Kidney (tissue), 14 donors: ENCODE data around the gene REV1. TPM values are rescaled to one million over a fixed set of nuclear protein-coding genes. Genes with fewer than 3 reads are reported as not detected.

ENCODE experiments used
- DNase-seq, 5 donors: peaks; one replicate each; pipeline ENCODE4 v3.0.0-alpha.2; 2013 to 2020
- FAIRE-seq: peaks from 2 replicates; lab custom pipeline; 2012; peaks lifted over from hg19 to GRCh38; lab: Jason Lieb, UNC
- H3K27ac ChIP-seq, 2 donors: one replicate each; pipeline ENCODE4 v1.7.0; 2013; ENCODE audit warnings: low read depth in 2 of 2, low read length in 2 of 2, inconsistent platforms in 1 of 2
- H3K27me3 ChIP-seq: one replicate; pipeline ENCODE4 v1.7.1; 2013; ENCODE audit warnings: low read length, inconsistent platforms; ENCODE audit not compliant: control insufficient read depth, insufficient read depth
- H3K36me3 ChIP-seq, 3 donors: one replicate each; pipeline versions ENCODE4 v1.7.0 to v1.7.1; 2013; ENCODE audit warnings: low read length in 3 of 3, control low read depth in 1 of 3, inconsistent platforms in 1 of 3; ENCODE audit not compliant: insufficient read depth in 3 of 3, control insufficient read depth in 2 of 3
- H3K4me1 ChIP-seq, 3 donors: one replicate each; pipeline versions ENCODE4 v1.7.0 to v1.7.1; 2013; ENCODE audit warnings: low read length in 3 of 3, inconsistent platforms in 1 of 3, low read depth in 1 of 3; ENCODE audit not compliant: control insufficient read depth in 2 of 3, insufficient read depth in 2 of 3
- H3K4me3 ChIP-seq, 3 donors: one replicate each; pipeline versions ENCODE4 v1.7.0 to v1.8.1; 2013; ENCODE audit warnings: low read length in 3 of 3, control low read depth in 1 of 3, inconsistent platforms in 1 of 3
- H3K9ac ChIP-seq, 3 donors: one replicate each; pipeline versions ENCODE4 v1.7.0 to v1.7.1; 2013; ENCODE audit warnings: low read length in 3 of 3, control low read depth in 1 of 3, inconsistent platforms in 1 of 3
- H3K9me3 ChIP-seq, 3 donors: one replicate each; pipeline versions ENCODE4 v1.7.0 to v1.7.1; 2013; ENCODE audit warnings: low read length in 3 of 3, control low read depth in 1 of 3, inconsistent platforms in 1 of 3; ENCODE audit not compliant: control insufficient read depth in 2 of 3, insufficient read depth in 1 of 3
- intact Hi-C: fragments of 100-400 bp; cut with DNase I; formaldehyde crosslinking; loops from one replicate; pipeline ENCODE4 v1.11.1; 2022
- polyA plus RNA-seq: library from polyadenylated mRNA; stranded (reverse); fragments of 350-450 nt; fragmentation: Illumina TruSeq; extraction: RNeasy Lipid Tissue Mini Kit (QIAGEN cat#74804); gene quantifications from one replicate; pipeline ENCODE4 v1.2.3, GENCODE V29; 2014; ENCODE audit warnings: low read depth, low replicate concordance; ENCODE audit not compliant: insufficient read depth
- total RNA-seq: library from RNA; stranded (reverse); fragmentation: NEBNext Ultra II Directional; extraction: Animal tissue kit (Norgen Biotek cat#: 25700); gene quantifications from one replicate; pipeline ENCODE4 v1.2.1, GENCODE V29; 2021
- TF ChIP-seq, protein P1 (sequence below): IDR thresholded peaks from 3 replicates; pipeline ENCODE4 v1.5.1; 2012; ENCODE audit warnings: mild to moderate bottlenecking, moderate library complexity, borderline replicate concordance; ENCODE audit not compliant: insufficient read depth; ENCODE audit errors: extremely low read depth
- donor health status: control.
- donor health status: control.
- donor health status: control.
- donor health status: control.
- donor health status: control.
- donor health status: DM: yes; HTN: yes; CAD: no.
- donor health status: Normal renal cell carcinoma (clear cell type).

The REV1 gene
- total and polyA plus RNA-seq, 2 donors from 2014 or later = 16.9 to 41.3 TPM

DNA sequence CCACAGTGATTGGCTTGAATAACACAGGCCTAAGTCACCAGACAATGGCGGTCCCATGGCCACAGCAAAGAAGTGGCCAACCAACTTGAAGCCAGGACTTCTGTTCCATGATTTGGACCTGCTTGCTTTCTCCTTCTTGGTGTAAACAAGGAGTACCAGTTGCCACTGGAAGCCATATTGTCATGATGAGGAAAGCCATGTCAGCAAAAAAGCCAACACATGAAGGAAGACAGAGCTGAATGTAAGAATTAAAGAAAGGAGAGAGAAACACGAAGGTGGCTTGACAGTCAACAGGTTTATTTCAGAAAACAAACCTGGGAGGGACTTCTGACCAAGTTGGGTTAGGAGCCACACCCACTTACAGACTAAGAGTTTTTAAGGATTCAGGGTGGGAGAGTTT lies 32.3 kb upstream of the REV1 start:
- Histone ChIP-seq H3K27me3 (no peaks in the 10 kb centered on the region), H3K4me1 (no peaks in the 10 kb centered on the region), H3K4me3 (no peak overlapping the region), H3K9ac (no peak overlapping the region), H3K9me3 (no peaks in the 10 kb centered on the region), H3K36me3 (no peaks in the 10 kb centered on the region), H3K27ac (no peak overlapping the region)
- intact Hi-C loops = no loop called here
- TF ChIP-seq, protein P1, sequence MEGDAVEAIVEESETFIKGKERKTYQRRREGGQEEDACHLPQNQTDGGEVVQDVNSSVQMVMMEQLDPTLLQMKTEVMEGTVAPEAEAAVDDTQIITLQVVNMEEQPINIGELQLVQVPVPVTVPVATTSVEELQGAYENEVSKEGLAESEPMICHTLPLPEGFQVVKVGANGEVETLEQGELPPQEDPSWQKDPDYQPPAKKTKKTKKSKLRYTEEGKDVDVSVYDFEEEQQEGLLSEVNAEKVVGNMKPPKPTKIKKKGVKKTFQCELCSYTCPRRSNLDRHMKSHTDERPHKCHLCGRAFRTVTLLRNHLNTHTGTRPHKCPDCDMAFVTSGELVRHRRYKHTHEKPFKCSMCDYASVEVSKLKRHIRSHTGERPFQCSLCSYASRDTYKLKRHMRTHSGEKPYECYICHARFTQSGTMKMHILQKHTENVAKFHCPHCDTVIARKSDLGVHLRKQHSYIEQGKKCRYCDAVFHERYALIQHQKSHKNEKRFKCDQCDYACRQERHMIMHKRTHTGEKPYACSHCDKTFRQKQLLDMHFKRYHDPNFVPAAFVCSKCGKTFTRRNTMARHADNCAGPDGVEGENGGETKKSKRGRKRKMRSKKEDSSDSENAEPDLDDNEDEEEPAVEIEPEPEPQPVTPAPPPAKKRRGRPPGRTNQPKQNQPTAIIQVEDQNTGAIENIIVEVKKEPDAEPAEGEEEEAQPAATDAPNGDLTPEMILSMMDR = no peak
- no peak for FAIRE-seq
- DNase-seq = no peak

DNA sequence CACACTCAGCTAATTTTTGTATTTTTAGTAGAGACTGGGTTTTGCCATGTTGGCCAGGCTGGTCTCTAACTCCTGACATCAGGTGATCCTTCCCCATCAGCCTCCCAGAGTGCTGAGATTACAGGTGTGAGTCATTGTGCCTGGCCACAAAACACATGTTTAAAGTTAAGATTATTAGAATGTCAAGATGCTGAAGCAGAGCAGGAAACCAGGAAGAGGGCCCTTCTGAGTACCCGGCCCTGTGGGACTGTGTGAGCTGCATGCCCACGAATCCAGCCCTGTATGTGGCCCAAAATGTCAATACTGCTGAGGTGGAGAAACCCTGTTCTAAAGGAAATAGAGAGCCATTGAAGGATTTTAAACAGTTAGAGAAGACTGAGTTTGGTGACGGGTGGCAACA lies 31.0 kb upstream of the REV1 start:
- Histone ChIP-seq H3K9me3 (no peaks in the 10 kb centered on the region), H3K27me3 (no peaks in the 10 kb centered on the region), H3K36me3 (no peaks in the 10 kb centered on the region), H3K9ac (no peak overlapping the region), H3K27ac (no peak overlapping the region), H3K4me3 (no peak overlapping the region), H3K4me1 (no peaks in the 10 kb centered on the region)
- intact Hi-C loops = no loop called here
- no peak for DNase-seq
- TF ChIP-seq, protein P1 = no peak
- FAIRE-seq = no peak

DNA sequence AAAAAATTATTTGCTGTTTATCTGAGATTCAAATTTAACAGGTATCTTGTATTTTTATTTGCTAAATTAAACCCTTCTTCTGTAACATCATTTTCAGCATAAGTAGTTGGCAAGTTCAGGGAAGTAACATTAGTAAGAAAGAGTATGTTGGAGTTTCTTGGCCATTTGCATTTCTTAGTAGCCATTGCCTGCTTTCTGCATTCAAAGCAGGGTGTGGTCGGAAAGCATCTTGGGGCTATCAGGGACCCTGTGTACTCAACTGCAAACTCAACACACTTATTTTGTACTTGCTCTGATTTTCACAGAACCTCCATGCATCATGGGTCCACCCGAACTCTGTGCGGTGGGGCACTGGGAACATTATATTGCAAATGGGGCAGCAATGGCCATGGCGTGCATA lies 30.4 kb upstream of the REV1 start:
- no peaks in the 10 kb centered on the region for H3K9me3 ChIP-seq
- intact Hi-C loops = no loop called here
- H3K4me1 ChIP-seq = no peaks in the 10 kb centered on the region
- no peak overlapping the region for H3K27ac ChIP-seq
- DNase-seq = no peak
- FAIRE-seq = no peak
- H3K4me3 ChIP-seq = no peak overlapping the region
- no peaks in the 10 kb centered on the region for H3K36me3 ChIP-seq
- H3K27me3 ChIP-seq = no peaks in the 10 kb centered on the region
- H3K9ac ChIP-seq = no peak overlapping the region
- TF ChIP-seq, protein P1 = no peak

DNA sequence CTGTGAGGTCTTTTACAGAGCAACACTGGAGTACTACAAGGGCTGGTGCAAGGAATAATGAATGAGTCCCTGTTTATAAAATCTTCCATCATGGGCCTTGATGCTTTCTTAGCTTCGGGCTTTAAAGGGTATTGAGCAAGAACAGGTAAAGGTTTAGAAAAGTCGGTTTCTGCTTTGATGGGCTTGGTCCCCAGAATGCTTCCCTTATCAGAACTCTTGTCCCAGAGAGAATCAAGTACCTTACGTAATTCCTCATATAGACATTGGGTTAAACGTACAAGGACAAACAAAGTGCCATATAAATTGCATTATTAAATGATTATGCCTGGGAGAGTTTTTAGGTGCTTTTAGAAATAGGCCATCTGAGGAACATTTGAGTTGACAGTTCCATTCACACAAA lies 24.5 kb upstream of the REV1 start:
- Histone ChIP-seq H3K9ac (no peak overlapping the region), H3K27ac (no peak overlapping the region), H3K4me3 (no peak overlapping the region), H3K27me3 (no peaks in the 10 kb centered on the region), H3K9me3 (no peaks in the 10 kb centered on the region), H3K4me1 (no peaks in the 10 kb centered on the region), H3K36me3 (no peaks in the 10 kb centered on the region)
- intact Hi-C loops = no loop called here
- DNase-seq (no peak), FAIRE-seq (no peak)
- TF ChIP-seq, protein P1 = no peak
